Endothelial cell of umbilical vein (primary cell): ENCODE results near the gene ZNF490. TPM values are rescaled to one million over a fixed set of nuclear protein-coding genes. Genes with fewer than 3 reads are reported as not detected.

ENCODE experiments used
- BruUV-seq: library from RNA; stranded (reverse); fragments of 400-500 nt; replicated peaks from 2 replicates; lab custom pipeline; 2021; lab: Mats Ljungman, UMichigan
- CTCF ChIA-PET: fragments of 300-600, 350-600 bp; sonication (Branson Sonifier 250); formaldehyde crosslinking; loops from one replicate; lab custom pipeline; 2021; ENCODE audit warnings: antibody characterized with exemption, inconsistent platforms; lab: Charles Lee
- POLR2A ChIA-PET: fragments of 300-600, 350-600 bp; sonication (Branson Sonifier 250); formaldehyde crosslinking; loops from one replicate; lab custom pipeline; 2021; ENCODE audit warnings: antibody characterized with exemption, inconsistent platforms; lab: Charles Lee
- DNase-seq: peaks from one replicate; pipeline ENCODE4 v3.0.0-alpha.2; 2011; ENCODE audit warnings: low read depth, low spot score
- FAIRE-seq: peaks from 2 replicates; lab custom pipeline; 2011; peaks lifted over from hg19 to GRCh38; lab: Jason Lieb, UNC
- H2AFZ ChIP-seq: 2 replicates; pipeline ENCODE4 v1.6.0; 2012; ENCODE audit warnings: low read depth, low read length, control low read depth, inconsistent platforms
- H3K27ac ChIP-seq: 2 replicates; pipeline ENCODE4 v1.5.1; 2011; ENCODE audit warnings: low read depth, mild to moderate bottlenecking, control low read depth, low read length, moderate library complexity; ENCODE audit not compliant: insufficient read depth
- H3K27me3 ChIP-seq, 2 experiments: 2 replicates each; pipeline versions ENCODE4 v1.6.0 to v1.6.1; 2011; ENCODE audit warnings: low read length in 2 of 2, mixed read lengths in 1 of 2; ENCODE audit not compliant: control insufficient read depth in 2 of 2, insufficient read depth in 2 of 2
- H3K36me3 ChIP-seq, 2 experiments: 2 replicates in 1 of 2; 3 replicates in 1 of 2; pipeline ENCODE4 v1.5.1; 2011; ENCODE audit warnings: low read length in 2 of 2, mild to moderate bottlenecking in 1 of 2, moderate library complexity in 1 of 2; ENCODE audit not compliant: control insufficient read depth in 2 of 2, insufficient read depth in 2 of 2; ENCODE audit errors: extremely low read depth in 1 of 2
- H3K4me1 ChIP-seq: 3 replicates; pipeline ENCODE4 v1.5.1; 2011; ENCODE audit warnings: mild to moderate bottlenecking, low read length; ENCODE audit not compliant: control insufficient read depth, insufficient read depth; ENCODE audit errors: extremely low read depth
- H3K4me2 ChIP-seq: 2 replicates; pipeline ENCODE4 v1.6.1; 2011; ENCODE audit warnings: low read length, control low read depth, mixed read lengths; ENCODE audit not compliant: insufficient read depth
- H3K4me3 ChIP-seq, 3 experiments: fragments of 200-600 bp in 1 of 3; sonication (generic), shearing (Covaris generic) in 1 of 3; replicated peaks in 1 of 3; 2 replicates each; pipeline ENCODE4 v1.5.1; 2011 to 2016; ENCODE audit warnings: control low read depth in 3 of 3, low read length in 3 of 3, mild to moderate bottlenecking in 2 of 3, inconsistent platforms in 1 of 3, low read depth in 1 of 3, moderate library complexity in 1 of 3; ENCODE audit not compliant: insufficient read depth in 1 of 3
- H3K79me2 ChIP-seq: 2 replicates; pipeline ENCODE4 v1.6.0; 2012; ENCODE audit warnings: low read length, inconsistent platforms; ENCODE audit not compliant: control insufficient read depth, insufficient read depth
- H3K9ac ChIP-seq: replicated peaks from 2 replicates; pipeline ENCODE3; 2011; ENCODE audit warnings: low read length, control low read depth; ENCODE audit not compliant: insufficient read depth; ENCODE audit errors: extremely low read depth
- H3K9me1 ChIP-seq: replicated peaks from 3 replicates; pipeline ENCODE4 v1.6.0; 2011; ENCODE audit warnings: mild to moderate bottlenecking, low read length; ENCODE audit not compliant: control insufficient read depth, insufficient read depth; ENCODE audit errors: extremely low read depth
- H3K9me3 ChIP-seq: replicated peaks from 2 replicates; pipeline ENCODE4 v1.5.1; 2012; ENCODE audit warnings: low read length, inconsistent platforms; ENCODE audit not compliant: control insufficient read depth, insufficient read depth
- H4K20me1 ChIP-seq: replicated peaks from 2 replicates; pipeline ENCODE3; 2011; ENCODE audit warnings: mild to moderate bottlenecking, low read length; ENCODE audit not compliant: control insufficient read depth, insufficient read depth; ENCODE audit errors: extremely low read depth
- EZH2 ChIP-seq: IDR thresholded peaks from 2 replicates; pipeline ENCODE4 v1.6.1; 2012; ENCODE audit warnings: borderline replicate concordance, low read depth, mild to moderate bottlenecking, moderate library complexity, low read length, inconsistent platforms; ENCODE audit not compliant: severe bottlenecking
- FOS ChIP-seq: IDR thresholded peaks from 2 replicates; pipeline ENCODE4 v1.6.1; 2011; ENCODE audit warnings: mild to moderate bottlenecking, low read length, moderate library complexity, borderline replicate concordance; ENCODE audit not compliant: insufficient read depth
- GATA2 ChIP-seq: IDR thresholded peaks from 2 replicates; pipeline ENCODE4 v1.7.0; 2011; ENCODE audit warnings: low read depth, mild to moderate bottlenecking, moderate library complexity, mixed read lengths, low read length; ENCODE audit not compliant: insufficient read length, insufficient read depth
- JUN ChIP-seq: IDR thresholded peaks from 2 replicates; pipeline ENCODE4 v1.6.1; 2011; ENCODE audit warnings: borderline replicate concordance, low read depth; ENCODE audit not compliant: insufficient read length, insufficient read depth
- MYC ChIP-seq: IDR thresholded peaks from one replicate; pipeline ENCODE4 v1.6.1; 2011; ENCODE audit warnings: mild to moderate bottlenecking, low read depth, low read length
- POLR2A ChIP-seq: IDR thresholded peaks from 2 replicates; pipeline ENCODE4 v1.6.1; 2012; ENCODE audit warnings: low read depth, mild to moderate bottlenecking, control low read depth, low read length
- POLR2AphosphoS5 ChIP-seq: IDR thresholded peaks from 2 replicates; pipeline ENCODE4 v1.6.1; 2012; ENCODE audit warnings: low read depth, mild to moderate bottlenecking, control low read depth, low read length, moderate library complexity; ENCODE audit not compliant: insufficient read depth
- dilution Hi-C: fragments of 300-500 bp; cut with MboI; formaldehyde crosslinking; loops from one replicate; pipeline ENCODE4 v1.15.0; 2019; ENCODE audit warnings: low sequenced_read_pairs; ENCODE audit not compliant: extremely low pct_ligation_motif_present
- intact Hi-C: fragments of 100-400 bp; cut with micrococcal nuclease; formaldehyde crosslinking; loops from one replicate; pipeline ENCODE4 v1.10.0; 2022
- polyA plus RNA-seq, 4 experiments: library from polyadenylated mRNA; depleted of rRNA in 3 of 4; stranded (reverse) in 3 of 4; unstranded in 1 of 4; fragments of >200 nt; gene quantifications; 2 replicates each; pipeline versions ENCODE4 v1.2.1 to v1.2.3, GENCODE V29; 2011 to 2012; ENCODE audit warnings: missing spikeins in 1 of 4
- total RNA-seq: library from RNA; stranded (reverse); gene quantifications from 2 replicates; pipeline ENCODE4 v1.2.3, GENCODE V29; 2021
- TF ChIP-seq, protein P1 (sequence below): IDR thresholded peaks from 2 replicates; pipeline ENCODE4 v1.6.1; 2011; ENCODE audit not compliant: insufficient read depth, insufficient read length
- TF ChIP-seq, protein P2 (sequence below), 2 donors: IDR thresholded peaks; 1 replicate in 1 of 2; 2 replicates in 1 of 2; pipeline ENCODE4 v1.5.1; 2011; ENCODE audit warnings: low read length in 2 of 2, mild to moderate bottlenecking in 2 of 2, moderate library complexity in 2 of 2, control low read depth in 1 of 2, inconsistent platforms in 1 of 2, low read depth in 1 of 2; ENCODE audit not compliant: insufficient read depth in 1 of 2; ENCODE audit errors: extremely low read depth in 1 of 2

The ZNF490 gene
- total and polyA plus RNA-seq, 2 donors (not counting 3 experiments of a cell fraction or from before 2014, with no cell fraction given): 1.4 to 5.7 TPM

DNA sequence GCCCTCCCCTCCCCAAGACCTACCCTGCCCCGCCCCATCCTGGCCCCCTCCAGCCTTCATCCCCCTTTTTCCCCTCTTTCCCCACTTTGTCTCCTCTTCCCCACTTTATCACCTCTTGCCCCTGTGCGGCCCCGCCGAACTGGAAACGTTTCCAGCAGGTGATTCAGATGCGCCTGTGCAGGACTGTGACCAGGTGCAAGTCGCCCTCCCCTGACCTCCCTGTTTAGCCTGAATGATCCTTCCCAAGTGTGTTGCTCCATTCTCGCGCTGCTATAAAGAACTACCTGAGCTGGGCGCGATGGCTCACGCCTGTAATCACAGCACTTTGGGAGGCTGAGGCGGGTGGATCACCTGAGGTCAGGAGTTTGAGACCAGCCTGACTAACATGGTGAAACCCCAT is 26.0 kb upstream of the ZNF490 start:
- Histone ChIP-seq H3K36me3 (no peaks in the 10 kb centered on the region), H3K9me1 (no peaks in the 10 kb centered on the region), H3K9ac (no peak overlapping the region), H3K27ac (no peak overlapping the region), H3K4me3 (no peak overlapping the region), H3K4me2 (no peak overlapping the region), H3K9me3 (no peaks in the 10 kb centered on the region), H3K79me2 (no peaks in the 10 kb centered on the region), H2AFZ (no peak overlapping the region), H3K4me1 (no peaks in the 10 kb centered on the region), H4K20me1 (no peaks in the 10 kb centered on the region), H3K27me3 (no peaks in the 10 kb centered on the region)
- no peak for TF ChIP-seq POLR2A
- TF ChIP-seq, protein P1, sequence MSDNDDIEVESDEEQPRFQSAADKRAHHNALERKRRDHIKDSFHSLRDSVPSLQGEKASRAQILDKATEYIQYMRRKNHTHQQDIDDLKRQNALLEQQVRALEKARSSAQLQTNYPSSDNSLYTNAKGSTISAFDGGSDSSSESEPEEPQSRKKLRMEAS: no peak
- no peak for TF ChIP-seq FOS
- no peak for TF ChIP-seq JUN
- dilution Hi-C loops (no loop called here), intact Hi-C loops (no loop called here)
- CTCF ChIA-PET: no interaction called here
- DNase-seq: no peak
- no peak for FAIRE-seq
- no TSS peak for BruUV-seq
- POLR2A ChIA-PET: no interaction called here

DNA sequence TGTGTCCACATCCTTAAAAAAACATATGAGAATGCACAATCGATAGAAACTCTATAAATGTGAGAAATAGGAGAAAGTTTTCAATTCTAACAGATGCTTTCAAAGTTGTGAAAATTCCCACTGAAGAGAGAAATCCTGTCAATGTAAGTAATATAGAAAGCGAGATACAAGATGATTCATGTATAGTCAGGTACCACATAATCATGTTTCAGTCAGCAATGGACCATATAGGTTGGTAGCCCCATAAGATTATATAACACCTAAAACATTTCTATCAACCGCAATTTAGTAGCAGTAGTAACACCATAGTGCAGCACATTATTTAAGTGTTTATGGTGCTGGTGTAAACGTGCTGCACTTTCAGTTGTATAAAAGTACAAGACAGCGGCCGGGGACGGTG is 18.6 kb upstream of the ZNF490 start:
- DNase-seq: no peak

More for the DNA sequence above, 18.6 kb upstream of the ZNF490 start:
- H3K27me3 ChIP-seq: no peaks in the 10 kb centered on the region
- FAIRE-seq: no peak
- dilution Hi-C loops (no loop called here), intact Hi-C loops (no loop called here)
- no peaks in the 10 kb centered on the region for H3K9me1 ChIP-seq
- no peaks in the 10 kb centered on the region for H3K79me2 ChIP-seq
- H3K36me3 ChIP-seq: peaks cover 15 to 22% of the 10 kb centered on the region in 2 experiments
- BruUV-seq: no TSS peak
- TF ChIP-seq, protein P1: no peak
- TF ChIP-seq MYC (no peak), EZH2 (no peak), POLR2AphosphoS5 (no peak), FOS (no peak), JUN (no peak), POLR2A (no peak), GATA2 (no peak)
- TF ChIP-seq, protein P2, sequence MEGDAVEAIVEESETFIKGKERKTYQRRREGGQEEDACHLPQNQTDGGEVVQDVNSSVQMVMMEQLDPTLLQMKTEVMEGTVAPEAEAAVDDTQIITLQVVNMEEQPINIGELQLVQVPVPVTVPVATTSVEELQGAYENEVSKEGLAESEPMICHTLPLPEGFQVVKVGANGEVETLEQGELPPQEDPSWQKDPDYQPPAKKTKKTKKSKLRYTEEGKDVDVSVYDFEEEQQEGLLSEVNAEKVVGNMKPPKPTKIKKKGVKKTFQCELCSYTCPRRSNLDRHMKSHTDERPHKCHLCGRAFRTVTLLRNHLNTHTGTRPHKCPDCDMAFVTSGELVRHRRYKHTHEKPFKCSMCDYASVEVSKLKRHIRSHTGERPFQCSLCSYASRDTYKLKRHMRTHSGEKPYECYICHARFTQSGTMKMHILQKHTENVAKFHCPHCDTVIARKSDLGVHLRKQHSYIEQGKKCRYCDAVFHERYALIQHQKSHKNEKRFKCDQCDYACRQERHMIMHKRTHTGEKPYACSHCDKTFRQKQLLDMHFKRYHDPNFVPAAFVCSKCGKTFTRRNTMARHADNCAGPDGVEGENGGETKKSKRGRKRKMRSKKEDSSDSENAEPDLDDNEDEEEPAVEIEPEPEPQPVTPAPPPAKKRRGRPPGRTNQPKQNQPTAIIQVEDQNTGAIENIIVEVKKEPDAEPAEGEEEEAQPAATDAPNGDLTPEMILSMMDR (IDR thresholded peaks at IDR 0.05; ENCODE audit: extremely low read depth in 1 of 2, insufficient read depth in 1 of 2, low read depth in 1 of 2, low read length in 2 of 2): no peak
- H3K9ac ChIP-seq: no peak overlapping the region
- no peaks in the 10 kb centered on the region for H3K4me1 ChIP-seq
- no peak overlapping the region for H3K4me3 ChIP-seq
- H3K27ac ChIP-seq: no peak overlapping the region
- no peak overlapping the region for H3K4me2 ChIP-seq
- H4K20me1 ChIP-seq: no peaks in the 10 kb centered on the region
- H3K9me3 ChIP-seq: peaks cover 23% of the 10 kb centered on the region
- H2AFZ ChIP-seq: no peak overlapping the region
- CTCF ChIA-PET: no interaction called here
- POLR2A ChIA-PET: interaction anchor here (0.7 kb wide), 1 partner anchor 933 kb away, joined by 6 read pairs; no protein-coding TSS in a partner anchor
